GM19099 (cell line): ENCODE data around the gene USP25.

Experiments used
- POLR2A ChIP-seq: IDR thresholded peaks from 3 replicates; pipeline ENCODE4 v1.6.1; 2011; ENCODE audit warnings: low read depth; ENCODE audit not compliant: insufficient read length; ENCODE audit errors: extremely low read depth

Gene USP25

DNA sequence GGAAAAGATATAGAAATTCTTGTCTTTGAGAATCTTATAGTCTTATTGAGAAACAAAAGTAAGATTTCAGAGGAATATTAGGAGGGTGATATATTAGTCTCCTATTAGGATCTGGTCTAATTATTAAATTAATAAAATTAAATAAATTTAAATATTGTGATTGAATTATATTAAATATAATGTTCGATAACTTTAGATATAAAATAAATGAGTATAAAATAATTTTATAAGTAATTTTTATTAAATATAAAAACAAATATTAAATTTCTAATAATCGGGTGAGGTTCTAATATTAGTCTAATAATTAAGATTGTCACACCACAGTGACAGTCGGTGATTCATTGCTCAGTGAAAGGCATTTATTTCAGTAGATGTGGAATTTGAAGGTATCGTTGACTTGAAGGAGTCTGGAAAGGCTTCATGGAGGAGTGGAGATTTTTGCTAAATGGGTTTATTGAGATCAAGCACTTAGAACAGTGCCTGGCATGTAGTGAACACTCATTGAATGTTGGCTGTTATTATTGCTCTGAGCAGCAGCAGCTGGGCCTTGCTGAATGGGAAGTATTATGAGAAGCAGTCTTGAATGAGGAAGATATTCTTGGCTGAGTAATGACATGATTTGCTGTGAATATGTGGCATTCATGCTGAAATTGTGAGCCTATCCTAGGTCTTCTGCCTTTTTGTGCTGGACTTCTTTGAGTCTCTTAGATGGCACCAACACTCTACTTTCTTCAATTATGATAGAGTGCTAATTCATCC, 74.6 kb downstream of the USP25 start:
- no peak for TF ChIP-seq POLR2A

GRCh38 chr21:15809065-15809464, 79.3 kb downstream of the USP25 start:
- TF ChIP-seq POLR2A: no peak

DNA sequence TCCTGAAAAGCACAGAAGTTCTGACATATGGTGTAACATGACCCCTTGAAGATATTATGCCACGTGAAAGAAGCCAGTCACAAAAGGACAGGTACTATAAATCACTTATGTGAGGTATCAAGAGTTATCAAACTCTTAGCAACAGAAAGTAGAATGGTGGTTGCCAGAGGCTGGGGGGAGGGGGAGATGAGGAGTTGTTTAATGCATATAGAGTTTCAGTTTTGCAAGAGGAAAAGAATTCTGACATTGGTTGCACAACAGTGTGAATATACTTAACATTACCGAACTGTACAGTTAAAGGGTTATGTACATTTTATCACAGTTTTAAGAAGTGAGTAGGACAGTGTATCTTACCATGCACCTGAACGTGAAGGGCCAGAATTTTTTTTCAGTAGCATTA, 80.0 kb downstream of the USP25 start:
- no peak for TF ChIP-seq POLR2A

GRCh38 chr21:15815285-15815684, 85.5 kb downstream of the USP25 start:
- TF ChIP-seq POLR2A: no peak

DNA sequence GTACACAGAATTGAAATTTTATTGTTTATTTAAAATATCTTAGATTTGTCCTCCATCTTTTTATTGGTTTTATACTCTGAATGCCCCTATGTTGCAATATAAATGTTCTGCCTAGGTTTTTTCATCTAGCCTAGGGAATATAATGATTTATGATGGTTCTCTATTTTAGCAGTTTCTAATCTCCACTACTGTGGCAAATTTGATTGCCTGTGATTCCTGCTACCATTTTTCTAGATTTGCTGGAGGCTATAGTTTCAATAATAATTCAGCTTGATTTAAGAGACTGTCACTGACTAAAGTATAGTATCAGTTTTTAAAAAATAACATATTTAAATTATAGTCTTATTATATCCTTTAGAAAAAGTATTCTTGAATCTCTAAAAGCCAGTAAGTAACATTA, 90.5 kb downstream of the USP25 start:
- no peak for TF ChIP-seq POLR2A

DNA sequence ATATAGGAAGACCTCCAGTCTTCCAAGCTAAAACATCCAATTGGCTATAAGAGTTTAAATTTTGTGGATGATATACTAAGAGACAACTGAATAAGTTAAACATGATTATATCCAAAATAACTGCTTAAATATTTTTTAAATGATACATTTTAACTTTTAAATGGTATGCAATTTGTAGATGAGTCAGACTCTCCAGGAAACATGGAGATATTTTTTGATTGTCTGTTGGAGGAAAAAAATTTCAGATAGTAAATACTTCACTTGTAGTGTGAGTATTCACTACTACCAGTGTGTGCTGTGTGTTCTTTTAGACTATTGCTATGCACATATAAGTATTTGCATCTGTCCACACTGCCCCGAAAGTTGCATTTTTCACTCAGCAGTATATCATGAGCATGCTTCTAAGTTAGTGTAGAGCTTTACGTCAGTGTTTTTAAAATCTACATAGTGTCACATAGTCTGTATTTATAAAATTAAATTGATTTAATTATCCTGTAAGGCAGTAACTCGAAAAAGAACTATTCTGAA, 91.1 kb downstream of the USP25 start:
- TF ChIP-seq POLR2A: no peak

GRCh38 chr21:15823486-15824150, 93.8 kb downstream of the USP25 start:
- TF ChIP-seq POLR2A: no peak

DNA sequence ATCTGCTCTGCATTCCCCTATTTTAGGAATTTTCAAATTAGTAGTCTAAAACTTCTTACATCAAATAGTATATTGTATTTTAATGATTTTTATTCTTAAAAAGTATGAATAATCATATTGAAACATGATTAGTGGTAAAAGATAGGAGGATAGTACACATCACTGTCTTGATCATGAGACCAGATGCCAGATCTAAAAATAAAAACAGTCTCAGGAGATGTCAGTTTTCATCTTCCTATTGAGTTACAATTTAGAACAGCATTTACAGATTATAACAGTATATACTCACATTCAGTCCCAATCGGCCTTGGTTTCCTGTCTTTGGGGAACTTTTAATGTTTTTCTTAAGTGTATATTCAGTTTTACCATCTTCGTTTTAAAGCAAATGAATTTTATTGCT, 95.9 kb downstream of the USP25 start:
- TF ChIP-seq POLR2A: no peak

DNA sequence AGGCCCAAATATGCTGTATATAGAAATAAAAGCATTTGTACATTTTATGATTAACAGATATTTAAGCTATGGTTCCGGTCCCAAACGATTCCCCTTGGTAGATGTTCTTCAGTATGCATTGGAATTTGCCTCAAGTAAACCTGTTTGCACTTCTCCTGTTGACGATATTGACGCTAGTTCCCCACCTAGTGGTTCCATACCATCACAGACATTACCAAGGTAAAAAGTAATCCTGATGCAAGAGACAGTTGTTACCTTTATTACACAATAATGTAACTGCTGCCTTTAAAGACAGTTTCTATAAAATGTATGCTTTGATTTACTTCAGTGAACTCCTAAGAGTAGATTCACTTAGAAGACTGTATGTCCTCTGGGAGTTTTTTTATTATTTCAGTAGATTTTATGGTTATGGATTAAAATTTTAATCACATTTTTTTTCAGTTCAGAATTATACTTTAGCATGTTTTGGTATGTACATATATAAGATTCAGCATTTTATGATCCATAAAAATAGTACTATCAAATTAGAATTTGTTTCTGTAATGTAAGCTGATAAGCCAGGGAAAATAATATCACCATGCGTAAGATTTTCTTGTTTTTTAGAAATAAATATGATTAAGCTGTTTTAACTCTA, 96.5 kb downstream of the USP25 start:
- no peak for TF ChIP-seq POLR2A

DNA sequence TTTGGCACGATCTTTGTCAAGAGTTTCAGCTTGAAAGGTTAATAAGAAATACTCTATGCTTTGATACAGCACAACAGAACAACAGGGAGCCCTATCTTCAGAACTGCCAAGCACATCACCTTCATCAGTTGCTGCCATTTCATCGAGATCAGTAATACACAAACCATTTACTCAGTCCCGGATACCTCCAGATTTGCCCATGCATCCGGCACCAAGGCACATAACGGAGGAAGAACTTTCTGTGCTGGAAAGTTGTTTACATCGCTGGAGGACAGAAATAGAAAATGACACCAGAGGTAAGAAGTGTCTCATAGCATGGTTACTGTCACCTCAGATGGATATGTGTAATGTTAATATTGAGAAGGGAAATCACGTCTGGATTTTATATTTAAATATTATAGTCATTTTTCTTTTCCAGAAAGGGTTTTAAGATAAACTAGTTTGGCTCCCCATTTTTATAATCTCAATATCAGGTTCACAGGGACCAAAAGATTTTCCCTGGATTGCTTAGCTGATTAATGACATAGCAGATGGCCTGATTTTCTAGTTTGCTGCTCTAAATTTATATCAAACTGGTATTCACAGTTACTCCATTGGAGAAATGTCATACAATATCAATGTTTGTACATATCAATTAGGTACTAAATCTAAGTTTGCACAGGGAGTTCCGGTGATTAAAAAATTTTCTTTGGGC, 97.3 kb downstream of the USP25 start:
- TF ChIP-seq POLR2A: no peak

GRCh38 chr21:15831497-15831896, 101.7 kb downstream of the USP25 start:
- no peak for TF ChIP-seq POLR2A

DNA sequence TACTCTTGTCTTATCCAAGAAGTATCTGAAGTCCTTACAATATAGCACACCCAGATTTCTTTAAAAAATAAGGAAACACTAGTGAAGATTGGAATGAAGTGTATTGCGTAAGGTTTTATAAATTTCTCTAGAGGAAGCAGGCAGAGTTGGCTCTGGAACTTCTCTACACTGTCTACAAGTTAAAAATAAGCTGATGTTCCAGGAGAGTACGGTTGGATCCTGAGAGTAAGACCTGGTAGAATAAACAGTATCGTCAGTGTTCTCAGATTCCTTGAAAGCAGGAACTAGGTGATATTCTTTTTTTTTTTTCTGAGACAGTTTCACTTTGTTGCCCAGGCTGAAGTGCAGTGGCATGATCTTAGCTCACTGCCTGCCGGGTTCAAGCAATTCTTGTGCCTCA, 107.9 kb downstream of the USP25 start:
- TF ChIP-seq POLR2A: no peak

GRCh38 chr21:15839026-15839425, 109.2 kb downstream of the USP25 start:
- TF ChIP-seq POLR2A: no peak

- no peak for TF ChIP-seq POLR2A
These were observed 109.8 kb downstream of the USP25 start for GRCh38 chr21:15839601-15840000.

DNA sequence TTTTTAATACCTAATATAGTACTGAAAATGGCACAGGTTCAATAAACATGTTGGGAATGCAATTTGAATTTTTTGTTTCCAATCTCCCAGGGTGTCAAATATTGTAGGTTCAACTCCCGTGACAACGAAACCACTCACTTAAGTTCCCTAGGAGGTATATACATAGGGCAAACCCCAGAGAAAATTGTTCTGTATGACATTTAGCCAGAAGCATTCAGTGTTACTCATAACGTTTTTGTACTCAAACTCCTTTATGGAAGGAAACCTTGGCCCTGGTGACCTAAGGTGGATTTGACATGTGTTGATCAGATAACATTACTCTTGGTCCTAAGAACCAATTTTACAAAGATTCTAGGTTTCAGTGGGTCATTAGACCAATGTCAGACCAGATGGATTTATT, 110.6 kb downstream of the USP25 start:
- no peak for TF ChIP-seq POLR2A
